Keratinocyte (primary cell): ENCODE measurements around the gene SLCO2B1. TPM values are rescaled to one million over a fixed set of nuclear protein-coding genes. Genes with fewer than 3 reads are reported as not detected.

Source experiments
- DNase-seq: peaks from one replicate; pipeline ENCODE4 v3.0.0-alpha.2; 2011; ENCODE audit warnings: low read depth, missing footprints, low spot score
- FAIRE-seq: peaks from 2 replicates; lab custom pipeline; 2011; peaks lifted over from hg19 to GRCh38; lab: Jason Lieb, UNC
- H2AFZ ChIP-seq: 2 replicates; pipeline ENCODE4 v1.6.0; 2012; ENCODE audit warnings: low read length, control low read depth, inconsistent platforms; ENCODE audit not compliant: control insufficient read depth
- H3K27ac ChIP-seq: 2 replicates; pipeline ENCODE4 v1.5.1; 2011; ENCODE audit warnings: low read length; ENCODE audit not compliant: control insufficient read depth, insufficient read depth
- H3K27me3 ChIP-seq: 3 replicates; pipeline ENCODE4 v1.6.0; 2011; ENCODE audit warnings: low read length; ENCODE audit not compliant: control insufficient read depth, insufficient read depth; ENCODE audit errors: extremely low read depth
- H3K36me3 ChIP-seq, 2 experiments: 2 replicates in 1 of 2; 3 replicates in 1 of 2; pipeline ENCODE4 v1.5.1; 2011; ENCODE audit warnings: low read length in 2 of 2, mild to moderate bottlenecking in 1 of 2; ENCODE audit not compliant: control insufficient read depth in 2 of 2, insufficient read depth in 2 of 2; ENCODE audit errors: extremely low read depth in 1 of 2
- H3K4me1 ChIP-seq: 3 replicates; pipeline ENCODE4 v1.5.1; 2011; ENCODE audit warnings: low read length; ENCODE audit not compliant: control insufficient read depth, insufficient read depth; ENCODE audit errors: extremely low read depth
- H3K4me2 ChIP-seq: 3 replicates; pipeline ENCODE4 v1.6.0; 2011; ENCODE audit warnings: low read depth, low read length; ENCODE audit not compliant: control insufficient read depth, insufficient read depth; ENCODE audit errors: extremely low read depth
- H3K4me3 ChIP-seq, 3 experiments: fragments of 200-600 bp in 1 of 3; sonication (generic) in 1 of 3; 2 replicates in 2 of 3; 3 replicates in 1 of 3; pipeline ENCODE4 v1.5.1; 2011 to 2016; ENCODE audit warnings: low read length in 3 of 3, mild to moderate bottlenecking in 3 of 3, control low read depth in 2 of 3, inconsistent platforms in 1 of 3, low read depth in 1 of 3, mixed read lengths in 1 of 3, mixed run types in 1 of 3, moderate library complexity in 1 of 3; ENCODE audit not compliant: control insufficient read depth in 2 of 3, insufficient read depth in 2 of 3; ENCODE audit errors: extremely low read depth in 1 of 3
- H3K79me2 ChIP-seq: 2 replicates; pipeline ENCODE4 v1.6.0; 2012; ENCODE audit warnings: low read length; ENCODE audit not compliant: control insufficient read depth, insufficient read depth
- H3K9ac ChIP-seq: 3 replicates; pipeline ENCODE4 v1.6.0; 2011; ENCODE audit warnings: low read length; ENCODE audit not compliant: control insufficient read depth, insufficient read depth; ENCODE audit errors: extremely low read depth
- H3K9me1 ChIP-seq: 3 replicates; pipeline ENCODE4 v1.6.0; 2011; ENCODE audit warnings: low read length; ENCODE audit not compliant: control insufficient read depth, insufficient read depth; ENCODE audit errors: extremely low read depth
- H3K9me3 ChIP-seq: 2 replicates; pipeline ENCODE4 v1.5.1; 2012; ENCODE audit warnings: low read depth, low read length; ENCODE audit not compliant: control insufficient read depth
- H4K20me1 ChIP-seq: 3 replicates; pipeline ENCODE4 v1.6.0; 2011; ENCODE audit warnings: low read length; ENCODE audit not compliant: control insufficient read depth, insufficient read depth; ENCODE audit errors: extremely low read depth
- EZH2 ChIP-seq: IDR thresholded peaks from one replicate; pipeline ENCODE4 v1.6.1; 2012; ENCODE audit warnings: inconsistent platforms, mild to moderate bottlenecking, low read length, moderate library complexity
- dilution Hi-C: fragments of 300-500 bp; cut with MboI; formaldehyde crosslinking; loops from one replicate; pipeline ENCODE4 v1.7.0; 2020; ENCODE audit warnings: low sequenced_read_pairs; ENCODE audit not compliant: extremely low pct_ligation_motif_present
- polyA plus RNA-seq, 5 experiments: library from polyadenylated mRNA; depleted of rRNA in 3 of 5; stranded (reverse) in 3 of 5; stranded (forward) in 1 of 5; unstranded in 1 of 5; fragments of >200 nt; gene quantifications; 1 replicate in 1 of 5; 2 replicates in 3 of 5; 3 replicates in 1 of 5; pipeline versions ENCODE4 v1.2.1 to v1.2.3, GENCODE V29; 2011 to 2012; ENCODE audit warnings: missing spikeins in 2 of 5, low read depth in 1 of 5, low replicate concordance in 1 of 5
- TF ChIP-seq, protein P1 (sequence below), 3 experiments: IDR thresholded peaks in 1 of 3; conservative IDR thresholded peaks in 1 of 3; optimal IDR thresholded peaks in 1 of 3; 2 replicates in 2 of 3; 3 replicates in 1 of 3; pipeline versions ENCODE3 to v1.5.1; 2011; ENCODE audit warnings: low read length in 3 of 3, mild to moderate bottlenecking in 3 of 3, moderate library complexity in 2 of 3, control low read depth in 1 of 3, inconsistent platforms in 1 of 3; ENCODE audit not compliant: insufficient read depth in 2 of 3; ENCODE audit errors: extremely low read depth in 1 of 3

Gene SLCO2B1
- polyA plus RNA-seq, 1 donor (not counting 4 experiments of a cell fraction or from before 2014, with no cell fraction given), result not detected

DNA sequence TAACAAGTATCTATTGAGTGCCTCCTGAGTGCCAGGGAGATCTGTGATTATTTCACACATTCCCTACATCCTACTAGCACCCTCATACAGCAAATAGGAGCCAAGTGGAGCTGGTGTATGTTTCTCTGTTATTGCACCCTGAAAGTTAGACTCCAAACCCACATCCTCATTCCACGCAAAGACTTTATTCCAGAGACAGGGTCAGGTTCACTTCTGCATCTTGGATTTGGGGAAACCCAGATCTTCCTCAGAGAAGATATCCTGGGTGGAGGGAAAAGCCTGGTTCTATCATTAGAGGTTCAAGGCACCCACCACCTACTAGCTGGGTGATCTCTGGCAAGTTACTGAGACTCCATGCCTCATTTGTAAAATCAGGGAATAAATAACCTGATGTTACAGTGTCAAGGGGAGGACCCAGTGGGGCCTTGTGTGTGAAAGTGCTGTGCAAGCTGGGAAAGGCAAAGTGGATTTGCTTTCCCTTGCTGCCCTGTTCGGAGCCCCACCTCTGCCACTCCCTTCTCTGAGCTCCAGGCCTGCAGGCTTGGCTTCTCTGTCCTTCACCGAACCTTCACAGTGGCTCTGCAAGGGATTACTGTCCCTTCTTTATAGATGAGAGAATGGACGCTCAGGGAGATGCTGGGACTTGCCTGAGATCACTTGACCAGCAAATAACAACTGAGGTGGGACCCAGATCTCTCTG lies 991 bp upstream of the SLCO2B1 start:
- FAIRE-seq (no peak), DNase-seq (no peak)
- no peak overlapping the region for H3K4me3 ChIP-seq
- no peak overlapping the region for H3K4me2 ChIP-seq
- dilution Hi-C loops, result no loop called here
- H3K4me1 ChIP-seq, result peaks cover 9% of the 10 kb centered on the region
- no peaks in the 10 kb centered on the region for H3K9me3 ChIP-seq
- H3K79me2 ChIP-seq, result no peaks in the 10 kb centered on the region
- H3K36me3 ChIP-seq, result no peaks in the 10 kb centered on the region
- H3K27ac ChIP-seq, result no peak overlapping the region
- no peak overlapping the region for H2AFZ ChIP-seq
- H4K20me1 ChIP-seq, result no peaks in the 10 kb centered on the region
- H3K27me3 ChIP-seq, result peaks cover 34% of the 10 kb centered on the region
- TF ChIP-seq, protein P1, sequence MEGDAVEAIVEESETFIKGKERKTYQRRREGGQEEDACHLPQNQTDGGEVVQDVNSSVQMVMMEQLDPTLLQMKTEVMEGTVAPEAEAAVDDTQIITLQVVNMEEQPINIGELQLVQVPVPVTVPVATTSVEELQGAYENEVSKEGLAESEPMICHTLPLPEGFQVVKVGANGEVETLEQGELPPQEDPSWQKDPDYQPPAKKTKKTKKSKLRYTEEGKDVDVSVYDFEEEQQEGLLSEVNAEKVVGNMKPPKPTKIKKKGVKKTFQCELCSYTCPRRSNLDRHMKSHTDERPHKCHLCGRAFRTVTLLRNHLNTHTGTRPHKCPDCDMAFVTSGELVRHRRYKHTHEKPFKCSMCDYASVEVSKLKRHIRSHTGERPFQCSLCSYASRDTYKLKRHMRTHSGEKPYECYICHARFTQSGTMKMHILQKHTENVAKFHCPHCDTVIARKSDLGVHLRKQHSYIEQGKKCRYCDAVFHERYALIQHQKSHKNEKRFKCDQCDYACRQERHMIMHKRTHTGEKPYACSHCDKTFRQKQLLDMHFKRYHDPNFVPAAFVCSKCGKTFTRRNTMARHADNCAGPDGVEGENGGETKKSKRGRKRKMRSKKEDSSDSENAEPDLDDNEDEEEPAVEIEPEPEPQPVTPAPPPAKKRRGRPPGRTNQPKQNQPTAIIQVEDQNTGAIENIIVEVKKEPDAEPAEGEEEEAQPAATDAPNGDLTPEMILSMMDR (optimal IDR thresholded peaks at IDR 0.05 in 1 of 3, IDR thresholded peaks at IDR 0.05 in 1 of 3, conservative IDR thresholded peaks at IDR 0.05 in 1 of 3; ENCODE audit: extremely low read depth in 1 of 3, insufficient read depth in 2 of 3, low read length in 3 of 3), result no peak
- no peak for TF ChIP-seq EZH2
- H3K9me1 ChIP-seq, result no peaks in the 10 kb centered on the region
- no peak overlapping the region for H3K9ac ChIP-seq

DNA sequence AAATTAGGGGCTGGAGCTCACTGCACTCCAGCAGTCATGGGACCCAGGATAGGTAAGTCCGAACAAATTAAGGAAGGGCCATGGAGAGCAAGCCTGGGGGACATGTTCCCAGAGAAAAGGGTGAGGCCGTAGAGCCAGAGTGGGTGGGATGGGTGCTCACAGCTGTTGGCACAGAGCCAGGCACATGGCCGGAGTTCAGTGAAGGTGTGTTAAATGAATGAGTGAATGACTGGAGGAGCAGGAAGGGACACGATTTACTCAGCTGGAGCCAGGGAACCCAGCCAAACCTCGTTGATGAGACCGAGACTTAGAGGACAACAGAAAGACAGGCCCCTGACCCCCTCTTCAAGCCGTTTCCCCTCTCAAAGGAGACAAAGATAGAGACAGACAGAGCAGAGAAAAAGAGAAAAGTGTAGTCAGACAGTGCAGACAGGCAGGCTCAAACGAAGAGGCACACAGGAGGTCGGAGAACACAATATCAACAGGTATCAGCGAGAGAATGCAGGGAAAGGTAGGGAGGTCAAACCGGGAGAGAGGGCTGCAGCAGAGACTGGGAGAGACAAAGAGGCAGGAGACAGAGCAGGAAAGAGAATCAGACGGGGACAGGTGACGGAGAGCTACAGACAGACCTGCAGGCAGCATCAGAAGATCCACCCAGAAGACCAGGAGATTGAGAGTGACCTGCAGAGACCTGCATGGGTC lies 590 bp downstream of the SLCO2B1 start:
- dilution Hi-C loops, result no loop called here
- H2AFZ ChIP-seq, result no peak overlapping the region
- no peak overlapping the region for H3K27ac ChIP-seq
- no peaks in the 10 kb centered on the region for H3K79me2 ChIP-seq
- no peaks in the 10 kb centered on the region for H3K9me1 ChIP-seq
- no peak for DNase-seq
- H3K4me2 ChIP-seq, result no peak overlapping the region
- no peak for FAIRE-seq
- no peaks in the 10 kb centered on the region for H3K36me3 ChIP-seq
- H3K9me3 ChIP-seq, result no peaks in the 10 kb centered on the region
- H3K4me1 ChIP-seq, result peaks cover 9% of the 10 kb centered on the region
- H3K9ac ChIP-seq, result no peak overlapping the region
- H3K4me3 ChIP-seq, result no peak overlapping the region
- TF ChIP-seq, protein P1 (optimal IDR thresholded peaks at IDR 0.05 in 1 of 3, IDR thresholded peaks at IDR 0.05 in 1 of 3, conservative IDR thresholded peaks at IDR 0.05 in 1 of 3; ENCODE audit: extremely low read depth in 1 of 3, insufficient read depth in 2 of 3, low read length in 3 of 3), result no peak
- no peak for TF ChIP-seq EZH2
- no peaks in the 10 kb centered on the region for H4K20me1 ChIP-seq
- H3K27me3 ChIP-seq, result peaks cover 37% of the 10 kb centered on the region
